K562 (cell line): ENCODE data around the gene LRRTM4. TPM values are rescaled to one million over a fixed set of nuclear protein-coding genes. Genes with fewer than 3 reads are reported as not detected.

ENCODE experiments used
- ATAC-seq: fragments of 200-7000 bp; cut with Tn5 transposase; 3 replicates; pipeline ENCODE4 v1.9.1; 2020; ENCODE audit warnings: moderate library complexity
- BruUV-seq: library from RNA; stranded (reverse); fragments of 400-500 nt; replicated peaks from 2 replicates; lab custom pipeline; 2021; lab: Mats Ljungman, UMichigan
- CTCF ChIA-PET: fragments of 300-600 bp; formaldehyde crosslinking; extraction: SDS; loops from one replicate; lab custom pipeline; 2021; ENCODE audit warnings: low intra/inter-chr PET ratio; lab: Yijun Ruan, JAX
- POLR2A ChIA-PET: fragments of 300-600, 350-650 bp; sonication (Branson Sonifier 250); formaldehyde crosslinking; extraction: SDS; loops from one replicate; lab custom pipeline; 2021; ENCODE audit warnings: antibody characterized with exemption, inconsistent platforms; lab: Yijun Ruan, JAX
- DNase-seq, 4 experiments: peaks; one replicate each; pipeline versions ENCODE4 v3.0.0 to v3.0.0-alpha.2; 2011 to 2018; ENCODE audit warnings: low spot score in 3 of 4, mixed read lengths in 3 of 4; ENCODE audit errors: extremely low read depth in 1 of 4
- FAIRE-seq: peaks from 2 replicates; lab custom pipeline; 2011; peaks lifted over from hg19 to GRCh38; lab: Jason Lieb, UNC
- H2AFZ ChIP-seq: 2 replicates; pipeline ENCODE4 v1.6.0; 2011; ENCODE audit warnings: low read depth, low read length, control low read depth, inconsistent platforms
- H3K27ac ChIP-seq: fragments of 200-600 bp; 3 replicates; pipeline ENCODE4 v1.8.0; 2011; ENCODE audit warnings: low read depth, mild to moderate bottlenecking, control low read depth, inconsistent platforms, low read length, moderate library complexity, mixed read lengths; ENCODE audit errors: extremely low read depth
- H3K27me3 ChIP-seq, 2 experiments: fragments of 300-600 bp in 1 of 2; 2 replicates in 1 of 2; 3 replicates in 1 of 2; pipeline versions ENCODE4 v1.6.0 to v1.8.0; 2011; ENCODE audit warnings: inconsistent platforms in 2 of 2, low read length in 2 of 2, mild to moderate bottlenecking in 1 of 2, mixed read lengths in 1 of 2, moderate library complexity in 1 of 2; ENCODE audit not compliant: control insufficient read depth in 2 of 2, insufficient read depth in 2 of 2
- H3K36me3 ChIP-seq: fragments of 300-600 bp; 3 replicates; pipeline ENCODE4 v1.8.0; 2011; ENCODE audit warnings: mild to moderate bottlenecking, low read length, inconsistent platforms; ENCODE audit not compliant: control insufficient read depth, insufficient read depth
- H3K4me1 ChIP-seq, 2 experiments: fragments of 200-600 bp in 1 of 2; replicated peaks in 1 of 2; 2 replicates in 1 of 2; 3 replicates in 1 of 2; pipeline versions ENCODE4 v1.5.1 to v1.8.0; 2011; ENCODE audit warnings: inconsistent platforms in 2 of 2, low read length in 2 of 2, mild to moderate bottlenecking in 1 of 2, mixed read lengths in 1 of 2, moderate library complexity in 1 of 2; ENCODE audit not compliant: control insufficient read depth in 2 of 2, insufficient read depth in 2 of 2
- H3K4me2 ChIP-seq: 2 replicates; pipeline ENCODE4 v1.6.1; 2011; ENCODE audit warnings: low read length, control low read depth, inconsistent platforms, mixed read lengths; ENCODE audit not compliant: insufficient read depth
- H3K4me3 ChIP-seq: fragments of 200-600 bp; sonication (generic), shearing (Covaris generic); 2 replicates; pipeline ENCODE4 v1.5.1; 2016; ENCODE audit warnings: control low read depth, inconsistent platforms
- H3K79me2 ChIP-seq: fragments of 200-600 bp; 3 replicates; pipeline ENCODE4 v1.8.0; 2011; ENCODE audit warnings: low read length, inconsistent platforms; ENCODE audit not compliant: control insufficient read depth, insufficient read depth
- H3K9ac ChIP-seq, 2 experiments: 2 replicates each; pipeline versions ENCODE4 v1.6.0 to v1.6.1; 2011; ENCODE audit warnings: low read depth in 2 of 2, low read length in 2 of 2, control low read depth in 1 of 2, inconsistent platforms in 1 of 2, mild to moderate bottlenecking in 1 of 2, mixed read lengths in 1 of 2; ENCODE audit not compliant: insufficient read depth in 1 of 2
- H3K9me1 ChIP-seq: one replicate; pipeline ENCODE4 v1.6.0; 2011; ENCODE audit warnings: inconsistent platforms, mild to moderate bottlenecking, low read length, moderate library complexity; ENCODE audit not compliant: control insufficient read depth, insufficient read depth
- H3K9me3 ChIP-seq: replicated peaks from 2 replicates; pipeline ENCODE4 v1.5.1; 2011; ENCODE audit warnings: low read depth, low read length, inconsistent platforms; ENCODE audit not compliant: control insufficient read depth, insufficient read depth
- H4K20me1 ChIP-seq: replicated peaks from 2 replicates; pipeline ENCODE4 v1.6.1; 2011; ENCODE audit warnings: low read length, inconsistent platforms, mixed read lengths; ENCODE audit not compliant: control insufficient read depth, insufficient read depth
- HDAC8 ChIP-seq: fragments of 450-650 bp; IDR thresholded peaks from 2 replicates; pipeline ENCODE4 v1.6.1; 2016; ENCODE audit warnings: mild to moderate bottlenecking, missing genetic modification characterization, moderate library complexity, missing compliant biosample characterization
- MECOM ChIP-seq: fragments of 250-450 bp; sonication (Bioruptor Pico); IDR thresholded peaks from 2 replicates; pipeline ENCODE4 v1.8.0; 2022; ENCODE audit warnings: inconsistent platforms
- TEAD1 ChIP-seq, 2 experiments: fragments of 450-650 bp in 1 of 2; sonication (generic) in 1 of 2; formaldehyde crosslinking; IDR thresholded peaks; 2 replicates each; pipeline versions ENCODE4 v1.4.0 to v1.8.0; 2020 to 2022; ENCODE audit warnings: mild to moderate bottlenecking in 2 of 2, missing genetic modification reagents in 1 of 2
- TRIM24 ChIP-seq, 2 experiments: fragments of 450-650 bp; IDR thresholded peaks; 2 replicates each; pipeline ENCODE4 v1.6.1; 2016
- ZNF586 ChIP-seq: fragments of 450-650 bp; formaldehyde crosslinking; conservative IDR thresholded peaks from 2 replicates; pipeline ENCODE4 v1.4.0; 2020; ENCODE audit warnings: mild to moderate bottlenecking, moderate library complexity
- WGBS: fragments of 100-300 bp; shearing (Covaris generic); methylation state at CpG from one replicate; pipeline ENCODE4 v1.1.6; 2016; ENCODE audit warnings: low coverage, mixed read lengths; ENCODE audit not compliant: insufficient coverage; ENCODE audit errors: missing lambda C conversion rate; 5-methylcytosine and 5-hydroxymethylcytosine counted together
- in situ Hi-C: fragments of 300-500 bp; cut with MboI; formaldehyde crosslinking; loops from 4 replicates; pipeline ENCODE4 v1.15.0; 2018; ENCODE audit warnings: inconsistent platforms, mixed read lengths
- intact Hi-C: fragments of 100-400 bp; cut with micrococcal nuclease; formaldehyde crosslinking; loops from 2 replicates; pipeline ENCODE4 v1.14.2; 2022
- polyA plus RNA-seq, 8 experiments: library from polyadenylated mRNA; depleted of rRNA in 4 of 8; stranded (reverse) in 5 of 8; unstranded in 3 of 8; fragments of >200 nt; fragmentation: Nextera tagmentation in 2 of 8; fragmentation: Illumina TruSeq in 1 of 8; extraction: Ambion mirVana in 2 of 8; extraction: Trizol in 1 of 8; gene quantifications; 2 replicates each; pipeline versions ENCODE4 v1.2.1 to v1.2.3, GENCODE V29; 2011 to 2014; ENCODE audit warnings: inconsistent platforms in 1 of 8, missing spikeins in 1 of 8
- total RNA-seq, 7 experiments: library from RNA; depleted of rRNA in 6 of 7; stranded (reverse); fragments of >200 nt in 6 of 7; fragmentation: Illumina TruSeq in 2 of 7; extraction: Trizol in 2 of 7; gene quantifications; 2 replicates each; pipeline versions ENCODE4 v1.2.1 to v1.2.3, GENCODE V29; 2011 to 2021; ENCODE audit warnings: low replicate concordance in 1 of 7
- TF ChIP-seq, protein P1 (sequence below): fragments of 250-450 bp; sonication (Bioruptor Pico); IDR thresholded peaks from 2 replicates; pipeline ENCODE4 v1.5.0; 2020; ENCODE audit warnings: mild to moderate bottlenecking, borderline replicate concordance
- TF ChIP-seq, protein P2 (sequence below): sonication (generic); formaldehyde crosslinking; IDR thresholded peaks from 2 replicates; pipeline ENCODE4 v1.9.0; 2022; ENCODE audit warnings: mild to moderate bottlenecking, missing genetic modification reagents
- TF ChIP-seq, protein P3 (sequence below), 2 experiments: IDR thresholded peaks; 2 replicates each; pipeline ENCODE4 v1.6.1; 2012; ENCODE audit warnings: improper control_type of control experiment in 2 of 2, low read depth in 2 of 2, low read length in 2 of 2, borderline replicate concordance in 1 of 2

Gene LRRTM4
- total and polyA plus RNA-seq, 9 of the 15 experiments (the other 6 are each of a cell fraction or from before 2014, with no cell fraction given) = 0.04 TPM; not detected in 6

DNA sequence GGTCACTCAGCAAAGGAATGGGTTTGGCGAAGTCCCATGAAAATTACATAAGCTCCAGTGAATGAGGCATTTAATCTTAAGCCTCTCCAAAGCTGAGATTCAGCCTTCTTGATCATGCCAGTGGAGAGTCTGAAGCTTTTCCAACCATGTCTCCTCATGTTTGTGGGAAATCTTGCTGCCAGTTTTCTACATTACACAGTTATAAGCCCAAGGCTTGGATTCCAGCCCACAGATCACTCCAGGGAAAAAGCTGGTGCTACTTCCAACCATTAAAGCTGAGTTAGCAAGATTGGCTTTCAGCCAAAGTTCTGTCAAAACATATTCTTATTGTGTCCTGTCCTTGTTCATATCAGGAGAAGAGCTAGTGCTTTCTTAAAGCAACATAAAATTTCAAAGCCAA lies 293.8 kb downstream of the LRRTM4 start (continued):
- TF ChIP-seq, protein P1, sequence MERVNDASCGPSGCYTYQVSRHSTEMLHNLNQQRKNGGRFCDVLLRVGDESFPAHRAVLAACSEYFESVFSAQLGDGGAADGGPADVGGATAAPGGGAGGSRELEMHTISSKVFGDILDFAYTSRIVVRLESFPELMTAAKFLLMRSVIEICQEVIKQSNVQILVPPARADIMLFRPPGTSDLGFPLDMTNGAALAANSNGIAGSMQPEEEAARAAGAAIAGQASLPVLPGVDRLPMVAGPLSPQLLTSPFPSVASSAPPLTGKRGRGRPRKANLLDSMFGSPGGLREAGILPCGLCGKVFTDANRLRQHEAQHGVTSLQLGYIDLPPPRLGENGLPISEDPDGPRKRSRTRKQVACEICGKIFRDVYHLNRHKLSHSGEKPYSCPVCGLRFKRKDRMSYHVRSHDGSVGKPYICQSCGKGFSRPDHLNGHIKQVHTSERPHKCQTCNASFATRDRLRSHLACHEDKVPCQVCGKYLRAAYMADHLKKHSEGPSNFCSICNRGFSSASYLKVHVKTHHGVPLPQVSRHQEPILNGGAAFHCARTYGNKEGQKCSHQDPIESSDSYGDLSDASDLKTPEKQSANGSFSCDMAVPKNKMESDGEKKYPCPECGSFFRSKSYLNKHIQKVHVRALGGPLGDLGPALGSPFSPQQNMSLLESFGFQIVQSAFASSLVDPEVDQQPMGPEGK (CRISPR knock-in tag) = no peak
- TF ChIP-seq ZNF586 (CRISPR knock-in tag) (no peak), MECOM (no peak)

DNA sequence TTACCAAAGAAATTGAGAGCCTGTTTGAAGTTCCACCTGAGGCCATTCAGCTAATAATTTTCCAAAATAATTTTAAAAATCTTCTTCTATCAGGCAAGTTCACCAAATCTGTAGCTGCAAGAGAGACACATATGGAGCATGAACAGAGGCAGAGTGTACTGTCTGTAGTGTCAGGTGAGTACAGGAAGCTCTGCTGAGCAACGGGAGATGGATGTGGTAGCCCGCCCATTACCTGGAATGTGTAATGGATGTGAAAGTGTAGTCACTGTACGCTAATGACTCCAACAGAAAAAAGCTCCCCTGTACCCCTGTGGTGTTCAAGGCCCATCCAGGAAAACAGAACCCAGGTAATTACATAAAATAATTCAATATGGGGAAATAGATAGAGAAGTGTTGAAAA lies 311.5 kb downstream of the LRRTM4 start:
- no peak overlapping the region for H2AFZ ChIP-seq
- no peak for FAIRE-seq
- H3K4me1 ChIP-seq = no peaks in the 10 kb centered on the region
- H3K27me3 ChIP-seq = no peaks in the 10 kb centered on the region
- in situ Hi-C loops (no loop called here), intact Hi-C loops (no loop called here)
- no peaks in the 10 kb centered on the region for H3K79me2 ChIP-seq
- no peak overlapping the region for H3K4me2 ChIP-seq
- no peak overlapping the region for H3K27ac ChIP-seq
- ChIA-PET POLR2A (no interaction called here), CTCF (no interaction called here)
- ATAC-seq = no peak
- no peaks in the 10 kb centered on the region for H3K36me3 ChIP-seq
- TF ChIP-seq, protein P2, sequence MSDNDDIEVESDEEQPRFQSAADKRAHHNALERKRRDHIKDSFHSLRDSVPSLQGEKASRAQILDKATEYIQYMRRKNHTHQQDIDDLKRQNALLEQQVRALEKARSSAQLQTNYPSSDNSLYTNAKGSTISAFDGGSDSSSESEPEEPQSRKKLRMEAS (CRISPR knock-in tag) = no peak
- TF ChIP-seq, protein P3, sequence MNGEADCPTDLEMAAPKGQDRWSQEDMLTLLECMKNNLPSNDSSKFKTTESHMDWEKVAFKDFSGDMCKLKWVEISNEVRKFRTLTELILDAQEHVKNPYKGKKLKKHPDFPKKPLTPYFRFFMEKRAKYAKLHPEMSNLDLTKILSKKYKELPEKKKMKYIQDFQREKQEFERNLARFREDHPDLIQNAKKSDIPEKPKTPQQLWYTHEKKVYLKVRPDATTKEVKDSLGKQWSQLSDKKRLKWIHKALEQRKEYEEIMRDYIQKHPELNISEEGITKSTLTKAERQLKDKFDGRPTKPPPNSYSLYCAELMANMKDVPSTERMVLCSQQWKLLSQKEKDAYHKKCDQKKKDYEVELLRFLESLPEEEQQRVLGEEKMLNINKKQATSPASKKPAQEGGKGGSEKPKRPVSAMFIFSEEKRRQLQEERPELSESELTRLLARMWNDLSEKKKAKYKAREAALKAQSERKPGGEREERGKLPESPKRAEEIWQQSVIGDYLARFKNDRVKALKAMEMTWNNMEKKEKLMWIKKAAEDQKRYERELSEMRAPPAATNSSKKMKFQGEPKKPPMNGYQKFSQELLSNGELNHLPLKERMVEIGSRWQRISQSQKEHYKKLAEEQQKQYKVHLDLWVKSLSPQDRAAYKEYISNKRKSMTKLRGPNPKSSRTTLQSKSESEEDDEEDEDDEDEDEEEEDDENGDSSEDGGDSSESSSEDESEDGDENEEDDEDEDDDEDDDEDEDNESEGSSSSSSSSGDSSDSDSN (IDR thresholded peaks at IDR 0.05; ENCODE audit: borderline replicate concordance in 1 of 2, low read depth in 2 of 2, low read length in 2 of 2) = no peak
- TF ChIP-seq TRIM24 (IDR thresholded peaks at IDR 0.05) = no peak
- no peak for TF ChIP-seq HDAC8
- no peak for TF ChIP-seq TEAD1 (CRISPR knock-in tag; IDR thresholded peaks at IDR 0.05)
- DNase-seq = no peak
- no TSS peak for BruUV-seq
- H4K20me1 ChIP-seq = no peaks in the 10 kb centered on the region
- no peaks in the 10 kb centered on the region for H3K9me1 ChIP-seq
- H3K9me3 ChIP-seq = no peaks in the 10 kb centered on the region
- no peak overlapping the region for H3K4me3 ChIP-seq
- H3K9ac ChIP-seq = no peak overlapping the region
- 0% methylated on average over 3 of the region's 3 CpGs for WGBS
